Medulla oblongata (tissue), 1 donor: ENCODE measurements around the gene STK10.

Experiments
- DNase-seq: peaks from one replicate; pipeline ENCODE4 v3.0.0-alpha.2; 2015; ENCODE audit errors: extremely low spot score

STK10 gene

DNA sequence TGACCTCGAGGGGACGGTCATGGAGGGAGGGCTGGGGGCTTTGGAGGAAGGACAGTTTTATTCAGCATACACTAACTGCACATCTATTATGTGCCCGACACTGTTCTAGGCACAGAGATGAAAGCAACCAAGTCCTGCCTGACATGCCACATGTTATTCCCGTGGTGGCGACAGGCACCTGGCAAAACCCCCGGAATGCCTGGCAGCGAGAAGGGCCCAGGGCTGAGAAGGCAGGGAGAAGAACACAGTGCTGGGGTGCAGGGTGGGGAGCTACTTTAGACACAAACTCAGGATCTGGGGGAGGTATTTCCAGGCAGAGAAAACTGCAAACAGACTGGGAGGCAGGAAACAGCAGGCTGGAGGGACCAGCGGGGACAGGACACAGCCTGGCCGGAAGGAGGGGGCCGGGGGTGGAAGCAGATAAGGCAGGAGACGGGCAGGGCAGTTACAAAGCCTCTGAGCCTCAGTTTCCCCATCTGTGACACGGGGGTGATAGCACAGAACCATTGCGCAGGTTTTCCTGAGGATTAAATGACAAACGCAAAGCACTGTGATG is 77.7 kb downstream of the STK10 start:
- no peak for DNase-seq

DNA sequence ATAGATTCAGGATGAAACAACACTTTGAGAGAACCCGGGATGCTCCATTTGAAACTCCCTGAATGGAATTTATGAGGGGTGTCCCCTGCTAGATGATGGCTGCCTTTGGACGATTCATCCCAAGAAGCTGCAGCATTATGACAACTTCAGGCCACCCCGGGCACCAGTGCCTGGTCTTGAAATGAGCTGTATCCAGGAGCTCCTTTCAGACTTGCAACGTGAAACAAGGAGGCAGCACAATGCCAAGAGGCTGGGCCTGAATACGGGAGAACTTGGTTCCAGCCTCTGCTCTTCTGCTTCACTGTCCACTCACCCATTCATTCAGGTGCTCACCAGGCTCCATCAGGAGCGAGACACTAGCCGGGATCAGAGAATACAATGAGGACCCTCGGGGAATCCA is 78.3 kb downstream of the STK10 start:
- no peak for DNase-seq

DNA sequence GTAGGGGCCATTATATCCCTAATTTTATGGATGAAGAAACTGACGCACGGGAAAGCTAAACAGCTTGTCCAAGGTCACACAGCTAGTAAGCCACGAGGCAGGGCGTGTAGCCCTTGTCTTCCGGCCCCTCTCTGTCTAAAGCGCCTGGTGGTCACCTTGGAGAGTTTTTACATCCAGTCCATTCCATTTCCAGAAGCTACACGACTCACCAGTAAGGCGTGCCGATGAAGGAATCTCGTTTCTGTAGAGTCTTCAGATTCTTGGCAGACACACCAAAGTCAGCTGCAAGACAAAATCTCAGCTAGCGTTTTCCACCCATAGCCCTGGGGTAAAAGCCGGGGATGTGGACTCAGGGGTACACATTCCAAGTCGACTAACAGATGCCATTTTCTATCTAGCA is 80.5 kb downstream of the STK10 start:
- DNase-seq = no peak

DNA sequence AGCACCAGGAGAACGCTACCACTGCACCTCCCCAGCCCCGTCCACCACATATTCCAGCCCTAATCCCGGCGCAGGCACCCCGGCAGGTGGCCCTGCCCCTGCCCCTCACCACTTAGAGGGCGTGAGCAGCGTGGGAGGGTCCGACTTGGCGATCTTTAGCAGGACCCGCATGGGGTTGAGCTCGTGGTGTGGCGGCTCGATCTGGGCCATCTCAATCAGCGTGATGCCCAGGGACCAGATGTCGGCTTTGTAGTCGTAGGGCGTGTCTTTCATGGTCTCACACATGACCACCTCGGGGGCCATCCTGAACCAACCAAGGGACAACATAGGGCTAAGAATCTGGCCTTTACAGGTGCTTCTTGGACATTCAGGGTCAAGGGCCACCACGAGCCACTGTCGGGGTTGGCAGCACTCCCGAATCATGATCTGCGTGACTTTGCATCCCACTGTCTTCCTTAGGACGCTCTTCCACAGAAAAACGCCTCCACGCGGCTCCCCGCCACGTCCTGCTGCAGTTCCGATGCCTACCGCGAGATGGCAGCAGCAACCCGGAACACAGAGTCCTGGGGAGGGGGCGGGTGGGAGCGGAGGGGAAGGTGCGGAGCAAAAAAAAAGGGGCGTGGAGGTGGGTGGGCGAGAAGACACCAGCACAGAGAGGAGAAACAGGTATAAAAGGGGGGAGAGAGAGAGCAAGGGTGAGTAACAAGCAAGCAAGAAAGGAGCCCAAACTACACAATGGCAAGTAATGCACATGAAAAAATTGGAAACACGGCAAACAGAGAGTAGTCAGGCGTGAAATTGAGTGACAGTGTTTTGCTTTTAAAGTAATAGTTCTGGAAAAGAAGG is 81.3 kb downstream of the STK10 start:
- peak; percentile 61 for DNase-seq

DNA sequence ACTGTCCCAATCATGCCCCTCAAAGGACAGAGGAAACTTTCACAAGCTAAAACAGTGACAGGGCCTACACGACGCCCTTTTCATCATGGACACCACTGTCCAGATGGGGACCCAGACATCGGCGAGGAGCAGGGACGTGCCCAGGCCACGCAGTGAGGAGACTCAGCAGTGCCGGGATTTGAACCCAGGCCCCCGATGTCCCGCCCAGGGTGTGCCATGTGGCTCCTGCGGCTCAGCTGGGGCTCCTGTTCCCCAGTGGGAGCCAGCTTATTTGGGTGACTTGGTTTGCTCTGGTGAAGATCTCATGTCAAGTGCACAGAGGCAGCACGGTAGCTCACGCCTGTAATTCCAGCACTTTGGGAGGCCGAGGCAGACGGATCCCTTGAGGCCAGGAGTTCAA is 82.2 kb downstream of the STK10 start:
- no peak for DNase-seq

DNA sequence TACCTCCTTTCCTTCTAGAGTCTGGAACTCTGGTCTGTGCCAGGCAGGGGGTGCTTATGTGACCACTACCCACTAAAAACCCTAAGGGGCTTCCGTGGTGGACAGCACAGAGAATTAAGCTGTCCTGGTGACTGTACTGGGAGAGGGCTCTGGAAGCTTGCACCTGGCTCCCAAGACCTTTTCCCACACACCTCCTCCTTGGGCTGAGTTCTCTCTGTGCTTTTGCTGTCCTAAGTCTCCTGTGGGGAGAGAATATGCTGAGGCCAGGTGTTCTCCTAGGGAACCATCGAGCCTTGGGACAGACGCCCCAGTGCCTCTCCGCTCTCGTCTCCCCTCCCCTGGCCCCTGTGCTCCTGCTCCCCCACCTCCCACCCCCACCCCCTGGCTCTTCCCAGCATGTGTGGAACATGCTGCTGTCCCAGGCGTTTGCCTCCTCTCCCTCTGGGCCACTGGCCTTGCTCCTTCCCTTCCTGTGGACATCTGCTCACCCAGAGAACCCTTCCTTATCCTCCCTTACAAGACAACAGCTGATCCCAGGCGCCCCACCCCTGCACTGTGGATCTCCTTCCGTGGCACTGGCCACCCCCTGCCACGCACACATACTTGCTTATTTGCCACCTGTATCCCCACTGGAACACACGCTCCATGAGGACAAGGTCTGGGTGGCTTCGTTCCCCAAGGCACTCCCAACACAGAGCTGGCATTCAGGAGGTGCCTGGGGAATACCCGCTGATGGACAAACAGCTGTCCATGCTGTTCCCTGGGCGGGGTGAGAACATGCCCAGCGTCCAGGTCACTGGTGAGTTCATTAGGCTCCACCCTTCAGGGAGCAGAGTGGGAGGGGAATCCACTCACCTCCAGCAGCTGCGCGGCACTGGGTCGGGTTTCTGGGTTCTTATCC is 83.0 kb downstream of the STK10 start:
- DNase-seq = no peak

DNA sequence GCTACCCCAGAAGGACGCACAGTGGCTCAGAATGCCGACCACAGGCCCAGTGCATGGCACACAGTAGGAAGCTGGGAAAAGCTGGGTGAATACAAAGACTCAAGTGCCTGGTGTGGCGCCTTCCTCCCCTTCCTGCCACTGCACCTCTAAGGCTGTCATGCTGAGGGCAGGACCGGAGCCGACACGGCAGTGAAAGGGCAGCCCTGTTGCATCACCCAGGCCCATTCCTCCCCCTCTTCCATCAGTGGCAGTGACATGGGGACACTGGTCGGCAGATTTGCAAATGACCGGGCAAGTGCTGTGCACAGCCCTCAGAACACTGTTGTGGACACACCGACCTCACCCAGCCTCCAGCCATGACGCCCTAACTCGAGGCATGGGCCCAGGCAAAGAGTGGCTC is 84.0 kb downstream of the STK10 start:
- DNase-seq = no peak

DNA sequence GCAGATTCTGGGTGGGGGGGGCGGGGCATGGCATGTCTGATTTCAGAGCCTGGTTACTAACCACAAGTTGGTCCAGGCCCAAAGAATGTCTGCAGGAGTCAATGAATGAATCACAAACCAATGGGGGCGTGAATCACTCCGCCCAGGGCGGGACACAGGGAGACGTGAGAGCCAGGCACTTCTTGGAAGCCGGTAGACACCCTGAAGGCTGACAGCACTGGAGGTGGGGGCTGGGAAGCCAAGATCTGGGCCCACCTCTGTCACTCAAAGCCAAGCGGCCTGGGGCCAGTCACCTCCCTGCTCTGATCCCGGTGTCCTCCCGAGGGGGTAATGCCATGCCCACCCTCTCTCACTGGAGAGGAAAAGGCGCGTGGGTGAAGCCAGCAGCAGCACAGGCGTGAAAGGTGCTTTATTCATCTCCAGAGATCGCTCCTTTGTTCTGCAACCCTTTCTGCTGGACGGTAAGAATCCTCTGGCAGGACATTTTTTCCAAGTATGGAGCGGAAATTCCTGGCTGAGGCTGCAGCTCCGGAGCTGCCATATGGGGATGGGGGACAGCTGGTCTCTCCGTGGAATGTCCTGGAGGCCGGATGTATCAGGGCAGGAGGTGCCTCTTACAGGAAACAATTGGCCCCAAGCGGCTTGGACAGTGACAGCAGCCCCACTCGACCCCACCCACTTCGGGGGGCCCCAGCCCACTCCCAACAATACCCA is 85.0 kb downstream of the STK10 start:
- DNase-seq = no peak

DNA sequence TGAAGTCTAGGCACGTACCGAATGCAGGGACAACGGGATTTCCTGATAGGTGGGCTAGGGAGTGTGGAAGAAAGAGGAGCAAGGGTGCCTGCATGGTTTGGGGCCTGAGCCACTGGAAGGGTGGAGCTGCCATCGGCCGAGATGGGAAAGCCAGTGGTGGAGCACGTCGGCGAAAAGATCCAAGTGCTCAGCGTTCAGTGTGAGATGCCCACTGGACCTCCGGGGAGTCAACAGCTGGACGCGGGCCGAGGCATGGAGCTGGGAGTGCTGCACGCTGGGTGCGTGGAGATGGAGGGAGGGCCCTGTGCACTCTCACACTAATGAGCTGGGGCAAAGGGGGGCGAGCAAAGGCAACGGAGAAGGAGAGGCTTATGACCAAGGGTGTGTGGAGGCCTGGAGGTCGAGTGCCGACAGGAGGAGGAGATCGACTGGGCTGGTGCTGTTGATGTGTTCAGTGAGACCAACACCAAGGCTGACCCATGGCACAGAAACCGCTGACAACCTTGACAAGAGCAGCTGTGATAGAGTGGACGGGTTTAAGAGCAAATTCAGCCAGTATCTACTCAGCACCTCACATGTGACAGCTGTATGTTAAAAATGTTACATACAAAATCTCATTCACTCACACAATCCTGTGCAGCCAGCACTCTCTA is 85.7 kb downstream of the STK10 start:
- no peak for DNase-seq

DNA sequence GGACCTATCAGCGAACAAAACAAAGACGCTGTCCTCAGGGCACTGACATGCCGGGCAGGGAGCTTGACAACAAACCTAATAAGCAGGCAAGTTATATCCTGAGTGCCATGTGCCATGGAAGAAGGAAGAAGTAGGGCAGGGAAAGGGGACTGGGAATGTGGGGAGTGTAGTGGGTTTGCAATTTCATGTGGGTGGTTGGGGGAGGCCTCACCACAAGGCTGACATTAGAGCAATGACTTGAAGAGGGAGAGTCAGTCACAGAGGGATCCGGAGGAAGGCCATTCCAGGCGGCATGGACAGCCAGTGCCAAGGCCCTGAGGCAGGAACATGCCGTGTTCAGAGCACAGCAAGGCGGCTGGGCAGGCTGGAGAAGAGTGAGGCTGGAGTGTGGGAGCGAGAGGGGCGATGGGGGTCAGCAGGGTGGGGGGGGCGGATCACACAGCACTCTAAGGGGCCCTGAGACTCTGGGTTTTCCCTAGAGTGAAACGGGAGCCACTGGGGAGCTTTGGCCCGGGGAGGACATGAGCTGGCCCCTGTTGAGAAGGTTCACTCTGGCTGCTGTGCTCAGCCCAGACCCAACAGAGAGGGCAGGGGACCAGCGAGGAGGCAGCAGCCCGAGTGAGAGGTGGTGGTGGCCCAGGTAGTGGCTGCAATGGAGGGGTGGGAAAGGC is 86.3 kb downstream of the STK10 start:
- no peak for DNase-seq

DNA sequence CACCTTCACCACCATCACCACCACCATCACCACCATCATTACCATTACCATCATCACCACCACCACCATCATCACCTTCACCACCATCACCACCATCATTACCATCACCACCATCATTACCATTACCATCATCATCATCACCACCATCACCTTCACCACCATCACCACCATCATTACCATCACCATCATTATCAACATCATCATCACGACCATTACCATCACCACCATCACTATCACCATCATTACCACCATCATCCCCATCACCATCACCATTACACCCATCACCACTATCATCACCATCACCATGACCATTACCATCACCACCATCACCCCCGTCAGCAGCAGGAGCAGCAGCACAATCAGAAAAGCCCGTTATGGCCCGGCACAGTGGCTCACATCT is 89.1 kb downstream of the STK10 start:
- DNase-seq = no peak

DNA sequence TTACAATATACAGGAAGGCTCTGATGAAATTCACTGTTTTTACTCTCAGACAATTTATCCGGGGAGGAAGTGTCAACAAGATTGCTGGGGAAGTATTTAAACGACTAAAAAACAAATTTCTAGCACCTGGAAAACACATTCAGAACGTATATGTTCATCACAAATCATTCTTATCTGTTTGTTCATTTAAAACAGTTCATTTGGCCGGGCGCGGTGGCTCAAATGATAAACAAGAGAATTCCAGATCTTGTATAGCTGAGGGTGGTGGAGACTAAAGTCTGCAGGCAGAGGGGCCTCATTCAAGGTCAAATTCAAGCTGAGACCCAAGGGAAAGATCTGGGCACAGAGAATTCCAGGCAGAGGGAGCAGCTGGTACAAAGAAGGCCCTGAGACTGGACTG is 90.0 kb downstream of the STK10 start:
- no peak for DNase-seq

DNA sequence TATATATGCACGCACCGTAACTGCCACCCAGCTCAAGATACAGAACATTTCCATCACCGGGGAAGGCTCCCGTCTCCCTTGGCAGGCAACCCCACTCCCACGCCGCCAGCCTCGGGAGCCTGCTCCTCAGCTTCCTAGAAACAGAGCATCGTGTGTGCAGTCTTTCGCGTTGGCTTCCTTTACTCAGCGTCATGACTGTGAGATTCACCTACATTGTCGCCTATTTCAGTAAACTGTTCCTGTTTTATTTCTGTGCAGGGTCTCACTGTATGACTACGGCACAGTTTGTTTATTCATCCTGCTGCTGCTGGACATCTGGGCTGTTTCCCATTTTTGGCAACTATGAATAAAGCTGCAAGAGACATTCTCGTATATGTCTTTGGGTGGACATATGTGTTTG is 90.7 kb downstream of the STK10 start:
- no peak for DNase-seq

DNA sequence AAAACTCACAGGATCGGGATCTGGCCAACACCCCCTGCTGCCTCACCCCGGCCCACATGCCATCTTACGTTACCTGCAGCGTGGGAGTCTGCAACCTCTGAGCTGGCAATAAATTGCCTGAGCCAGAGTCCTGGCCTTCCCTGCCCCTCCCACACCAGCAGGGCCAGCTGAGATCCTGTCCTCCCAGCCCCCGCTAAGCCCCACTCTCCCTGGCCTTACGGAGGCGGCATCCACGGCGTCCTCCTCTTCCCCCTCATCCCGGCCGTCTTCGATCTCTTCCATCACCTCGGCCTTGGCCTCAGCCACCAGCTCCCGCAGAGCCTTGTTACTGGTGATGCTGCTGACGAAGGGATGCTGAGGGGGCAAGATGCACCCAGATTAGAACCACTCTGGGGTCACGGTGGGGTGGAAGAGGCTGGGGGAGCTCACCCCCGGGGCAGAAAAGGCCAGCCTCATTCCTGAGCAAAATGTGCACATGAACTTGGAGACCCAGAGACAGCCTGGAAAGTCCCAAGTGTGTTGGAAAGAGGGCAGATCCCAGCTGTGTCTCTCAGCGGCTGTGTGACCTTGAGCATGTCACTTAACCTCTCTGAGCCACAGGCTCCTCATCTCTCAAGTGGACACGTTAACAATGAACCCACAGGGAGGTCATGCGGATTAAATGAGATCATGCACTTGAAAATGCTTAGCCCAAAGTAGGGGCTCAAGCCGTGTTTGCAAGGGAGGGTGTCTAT is 91.7 kb downstream of the STK10 start:
- no peak for DNase-seq

DNA sequence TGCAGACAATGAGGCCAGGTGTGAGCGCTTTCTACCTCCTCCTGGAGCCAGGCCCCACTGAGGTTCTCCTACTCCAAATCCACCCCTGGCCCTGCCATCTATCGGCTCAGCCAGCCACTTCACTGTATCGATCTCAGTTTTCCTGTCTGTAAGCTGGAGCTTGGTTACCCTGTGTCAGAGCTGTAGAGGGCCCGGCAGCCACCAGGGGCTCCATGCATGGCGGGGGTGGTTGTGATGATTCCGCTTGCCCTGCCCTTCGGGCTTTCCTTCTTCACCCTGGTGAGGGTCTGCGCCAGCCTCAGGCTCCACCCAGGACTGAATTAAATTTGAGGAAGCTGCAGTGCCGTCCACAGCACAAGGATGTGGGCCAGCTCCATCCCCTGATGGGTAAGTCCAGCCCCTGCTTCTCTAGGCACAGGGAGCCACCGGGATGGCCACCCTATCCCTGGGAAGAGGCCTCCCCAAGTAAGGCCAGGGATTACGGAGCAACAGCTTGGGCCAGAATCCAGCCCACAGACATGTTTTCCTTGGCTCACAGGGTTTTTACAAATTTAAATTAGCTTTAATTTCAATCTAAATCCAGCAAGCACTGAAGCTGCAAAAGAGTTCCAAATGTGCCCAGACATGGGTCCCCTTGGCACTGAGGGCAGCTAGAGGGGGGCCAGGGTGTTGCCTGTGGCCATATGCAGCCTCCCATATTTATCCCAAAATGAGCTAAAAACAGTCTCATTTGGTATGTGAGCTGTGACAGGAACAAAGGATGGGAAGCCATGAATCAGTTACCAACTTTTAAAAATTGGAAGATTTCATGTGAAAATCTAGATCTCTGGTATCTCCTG is 92.4 kb downstream of the STK10 start:
- DNase-seq = no peak

DNA sequence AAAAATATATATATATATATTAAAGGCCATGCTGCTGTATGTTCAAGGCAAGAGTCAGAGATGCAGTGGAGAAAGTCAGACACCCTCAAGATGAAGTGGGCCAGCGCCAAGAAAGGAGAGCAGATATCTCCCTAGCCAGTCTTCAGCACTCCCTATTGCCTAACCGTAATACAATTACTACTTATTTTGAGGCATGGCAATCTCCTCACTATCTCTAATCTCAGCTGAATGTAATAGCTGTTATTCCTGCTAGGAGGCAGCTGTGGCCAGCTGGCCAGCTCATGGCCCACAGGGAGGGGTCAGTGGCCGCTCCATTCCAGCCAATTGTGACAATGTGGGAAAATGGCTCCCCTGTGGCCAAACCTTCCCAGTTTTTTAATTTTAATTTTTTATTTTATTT is 94.1 kb downstream of the STK10 start:
- DNase-seq = no peak

DNA sequence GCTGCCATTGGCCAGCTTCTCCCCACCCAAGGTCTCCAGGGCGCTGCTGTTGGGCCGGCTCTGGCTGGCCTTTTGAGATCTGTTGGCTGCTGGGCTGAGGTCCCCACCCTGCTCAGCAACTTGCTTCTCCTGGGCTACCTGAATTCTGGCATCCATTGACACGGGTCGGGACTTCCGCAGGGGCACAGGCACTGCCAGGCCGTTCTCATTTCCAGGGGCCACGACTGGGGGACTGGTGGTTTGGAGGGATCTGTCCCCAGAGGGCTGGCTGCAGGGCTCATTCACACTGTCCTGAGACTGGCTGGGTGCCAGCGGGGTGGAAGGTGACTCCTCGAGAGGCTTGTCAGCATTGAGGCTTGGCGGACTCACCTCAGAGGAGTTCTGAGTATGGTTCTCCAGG is 94.5 kb downstream of the STK10 start:
- no peak for DNase-seq

DNA sequence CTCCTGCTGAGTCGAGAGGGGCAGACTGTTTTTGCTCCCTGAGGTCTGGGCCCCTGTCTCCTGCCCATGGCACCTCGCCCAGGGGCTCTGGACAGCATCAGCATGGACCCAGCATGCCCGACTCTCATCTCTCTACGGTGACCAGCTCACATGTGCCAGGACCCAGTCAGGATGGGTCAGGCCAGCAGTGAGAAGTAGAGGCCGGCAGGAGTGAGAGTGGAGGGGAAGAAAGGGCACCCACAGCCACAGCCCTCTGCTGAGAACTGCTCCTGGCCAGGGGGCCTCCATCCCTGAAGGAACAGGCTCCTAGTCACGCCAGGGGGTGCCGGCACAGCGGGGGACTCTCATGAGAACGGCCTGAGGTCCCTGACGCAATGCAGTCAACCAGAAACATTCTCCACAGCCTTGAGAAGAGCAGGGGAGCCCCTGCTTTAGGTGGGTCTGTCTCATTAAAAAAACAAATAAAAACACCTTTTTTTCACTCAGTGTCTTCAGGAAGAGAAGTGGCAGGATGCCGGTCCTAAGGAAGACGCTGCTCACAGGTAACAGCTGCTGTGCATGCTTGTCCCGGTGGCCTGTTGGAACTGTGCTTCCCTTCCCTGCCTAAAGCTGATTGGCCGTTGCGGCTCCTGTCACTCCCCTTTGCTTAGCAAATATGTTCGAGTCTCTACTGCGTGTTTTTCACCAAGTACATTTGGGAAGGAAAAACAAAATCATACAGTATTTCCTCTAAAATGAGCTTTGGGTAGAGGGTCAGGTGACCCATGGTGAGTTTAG is 95.9 kb downstream of the STK10 start:
- no peak for DNase-seq
